ENCODE results near the gene BUD31. TPM values are rescaled to one million over a fixed set of nuclear protein-coding genes. Genes with fewer than 3 reads are reported as not detected.

Gene BUD31
- total and polyA plus RNA-seq, 2 of the 13 experiments (the other 11 are each of a cell fraction or from before 2014, with no cell fraction given), result 35.1 to 79.1 TPM

DNA sequence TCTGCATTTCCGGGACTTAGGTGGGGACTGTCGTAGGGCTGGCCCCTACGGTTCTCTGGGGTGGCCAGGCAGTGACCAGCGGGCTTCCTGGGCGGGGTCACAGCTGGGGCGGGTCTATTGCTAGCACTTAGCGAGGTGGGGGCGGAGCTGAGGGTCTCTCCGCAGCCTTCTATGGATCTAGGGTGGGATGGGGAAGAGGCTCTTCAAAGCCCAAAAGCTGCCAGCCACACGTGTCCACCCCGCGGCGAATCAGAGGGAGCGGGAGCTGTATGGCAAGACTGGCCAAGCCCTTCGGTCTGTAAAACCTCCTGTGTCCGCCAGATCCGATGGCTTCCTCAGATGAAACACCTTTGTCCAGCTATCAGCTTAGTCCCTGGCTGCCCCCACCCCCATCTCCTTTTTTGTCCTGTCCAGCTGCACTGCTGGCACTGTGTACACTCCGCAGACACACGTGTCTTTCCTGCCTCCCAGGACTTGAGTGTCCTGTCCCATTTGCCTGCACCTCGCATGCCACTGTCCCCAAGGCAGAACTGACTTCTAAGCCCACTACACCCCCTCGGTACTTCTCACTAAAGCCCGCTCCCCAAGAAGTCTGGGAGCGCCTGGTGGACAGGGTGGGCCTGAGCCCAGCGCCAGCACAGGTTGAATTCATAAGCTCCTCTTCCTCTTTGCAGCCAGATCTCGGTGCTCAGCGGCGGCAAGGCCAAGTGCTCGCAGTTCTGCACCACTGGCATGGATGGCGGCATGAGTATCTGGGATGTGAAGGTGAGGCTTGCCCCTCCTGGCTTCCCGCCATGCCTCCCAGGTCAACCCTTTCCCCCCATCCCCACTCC, 15.2 kb upstream of the BUD31 start (continued):
- TF ChIP-seq, protein P1, sequence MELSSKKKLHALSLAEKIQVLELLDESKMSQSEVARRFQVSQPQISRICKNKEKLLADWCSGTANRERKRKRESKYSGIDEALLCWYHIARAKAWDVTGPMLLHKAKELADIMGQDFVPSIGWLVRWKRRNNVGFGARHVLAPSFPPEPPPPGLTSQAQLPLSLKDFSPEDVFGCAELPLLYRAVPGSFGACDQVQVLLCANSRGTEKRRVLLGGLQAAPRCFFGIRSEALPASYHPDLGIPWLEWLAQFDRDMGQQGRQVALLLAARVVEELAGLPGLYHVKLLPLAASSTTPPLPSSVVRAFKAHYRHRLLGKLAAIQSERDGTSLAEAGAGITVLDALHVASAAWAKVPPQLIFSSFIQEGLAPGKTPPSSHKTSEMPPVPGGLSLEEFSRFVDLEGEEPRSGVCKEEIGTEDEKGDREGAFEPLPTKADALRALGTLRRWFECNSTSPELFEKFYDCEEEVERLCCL (CRISPR knock-in tag; IDR thresholded peaks at IDR 0.05; ENCODE audit: borderline replicate concordance), result no peak
- TF ChIP-seq, protein P2, sequence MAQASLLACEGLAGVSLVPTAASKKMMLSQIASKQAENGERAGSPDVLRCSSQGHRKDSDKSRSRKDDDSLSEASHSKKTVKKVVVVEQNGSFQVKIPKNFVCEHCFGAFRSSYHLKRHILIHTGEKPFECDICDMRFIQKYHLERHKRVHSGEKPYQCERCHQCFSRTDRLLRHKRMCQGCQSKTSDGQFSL (CRISPR knock-in tag; IDR thresholded peaks at IDR 0.05), result no peak
- 0 out of 2 replicates have a peak, but pooled peaks have one; percentile 15 for TF ChIP-seq POLR2AphosphoS5 (IDR thresholded peaks at IDR 0.05; ENCODE audit: low read depth, low read length)
- no peak for TF ChIP-seq ZNF563 (CRISPR knock-in tag; IDR thresholded peaks at IDR 0.05)
- TF ChIP-seq, protein P3, sequence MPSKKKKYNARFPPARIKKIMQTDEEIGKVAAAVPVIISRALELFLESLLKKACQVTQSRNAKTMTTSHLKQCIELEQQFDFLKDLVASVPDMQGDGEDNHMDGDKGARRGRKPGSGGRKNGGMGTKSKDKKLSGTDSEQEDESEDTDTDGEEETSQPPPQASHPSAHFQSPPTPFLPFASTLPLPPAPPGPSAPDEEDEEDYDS (CRISPR knock-in tag; IDR thresholded peaks at IDR 0.05), result no peak

DNA sequence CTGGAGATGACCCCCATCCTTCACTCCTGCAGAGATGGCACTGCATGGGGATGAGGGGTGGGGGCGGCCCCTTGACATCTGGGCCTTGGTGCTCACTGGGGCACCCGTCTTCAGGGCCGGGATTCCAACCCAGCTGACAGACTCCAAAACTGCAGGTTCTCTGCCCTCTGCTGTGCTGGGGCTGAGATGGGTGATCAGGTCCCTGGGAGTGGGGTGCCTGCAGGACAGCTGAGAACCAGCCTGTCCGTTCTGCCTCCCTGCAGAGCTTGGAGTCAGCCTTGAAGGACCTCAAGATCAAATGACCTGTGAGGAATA, 14.6 kb upstream of the BUD31 start:
- peak; percentile 23 for TF ChIP-seq AGO2 (optimal IDR thresholded peaks at IDR 0.05; ENCODE audit: low read depth, low read length)
- no peak for TF ChIP-seq BCL6 (CRISPR knock-in tag; IDR thresholded peaks at IDR 0.05)
- no peaks in the 10 kb centered on the region for H3K4me1 ChIP-seq (ENCODE audit: insufficient read depth, low read length)
- BruUV-seq (replicated peaks), result no TSS peak
- CTCF ChIA-PET (ENCODE audit: low intra/inter-chr PET ratio, low total read pairs), result no interaction called here
- DNase-seq (ENCODE audit: low spot score) (no peak), FAIRE-seq (no peak), ATAC-seq (no peak)
- no peaks in the 10 kb centered on the region for H3K27me3 ChIP-seq (ENCODE audit: control insufficient read depth in 1 of 2, insufficient read depth in 2 of 2, low read length in 2 of 2)
- intact Hi-C loops (cut with micrococcal nuclease; ENCODE audit: unreplicated experiment) (no loop called here), in situ Hi-C loops (cut with HindIII; ENCODE audit: extremely low pct_ligation_motif_present, low pct_unique_long_range_greater_than_20kb) (no loop called here)
- POLR2A ChIA-PET, result no interaction called here
- H4K20me1 ChIP-seq (ENCODE audit: insufficient read depth, low read length), result no peaks in the 10 kb centered on the region
- no peaks in the 10 kb centered on the region for H3K79me2 ChIP-seq (ENCODE audit: insufficient read depth, low read length)
- no peak overlapping the region for H3K4me2 ChIP-seq (ENCODE audit: low read depth, low read length)
- no peak overlapping the region for H3K27ac ChIP-seq (ENCODE audit: extremely low read length, insufficient read depth, low read length)
- H3K9me3 ChIP-seq (ENCODE audit: low read length), result no peaks in the 10 kb centered on the region
- H3K4me3 ChIP-seq (replicated peaks in 1 of 3; ENCODE audit: insufficient read depth in 1 of 3, low read depth in 2 of 3, low read length in 3 of 3), result no peak overlapping the region
- H3K36me3 ChIP-seq (replicated peaks in 1 of 2; ENCODE audit: control insufficient read depth in 1 of 2, insufficient read depth in 2 of 2, low read length in 2 of 2), result peaks cover 24 to 78% of the 10 kb centered on the region in 2 experiments
- no peak overlapping the region for H3K9ac ChIP-seq (ENCODE audit: insufficient read depth, low read depth, low read length)
- H2AFZ ChIP-seq (ENCODE audit: low read length), result no peak overlapping the region
- WGBS (ENCODE audit: low lambda C conversion rate), result 100% methylated on average over 1 of the region's 4 CpGs

All from HepG2 (cell line).